ENCODE data around the gene PYCR2.

DNA sequence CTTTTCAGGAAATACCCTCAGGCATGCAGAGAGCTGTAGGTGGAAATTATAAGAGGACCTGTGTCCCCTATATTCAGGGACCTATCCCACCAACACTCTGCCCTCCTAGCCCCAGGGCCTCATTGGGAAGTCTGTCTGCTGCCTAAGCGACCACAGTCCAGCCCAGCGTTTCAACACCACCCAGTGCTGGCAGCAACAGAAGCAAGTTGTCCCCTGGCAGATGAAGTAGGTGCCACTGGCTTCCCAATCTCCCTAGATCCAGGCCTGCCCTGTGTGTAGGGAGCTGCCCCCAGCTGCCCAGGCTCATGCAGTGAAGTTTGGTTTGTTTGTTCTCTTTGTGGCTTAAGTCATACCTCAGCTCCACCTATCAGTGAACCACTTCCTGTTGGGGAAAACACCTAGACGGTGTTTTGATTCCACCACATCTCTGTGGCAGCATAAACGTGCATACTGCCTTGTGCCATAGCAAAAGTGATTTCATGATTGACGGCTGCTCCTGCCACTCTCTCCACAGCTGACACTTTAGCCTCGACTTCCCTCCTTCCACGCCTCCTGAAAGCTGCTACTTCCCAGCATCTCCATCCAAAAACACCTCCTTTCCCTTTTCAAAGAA, 27.0 kb downstream of the PYCR2 start:
- no peak for TF ChIP-seq POLR2A (IDR thresholded peaks at IDR 0.05)
- no peak for TF ChIP-seq POLR2AphosphoS5 (IDR thresholded peaks at IDR 0.05)
